ENCODE data around the gene STAG2.

The STAG2 gene

DNA sequence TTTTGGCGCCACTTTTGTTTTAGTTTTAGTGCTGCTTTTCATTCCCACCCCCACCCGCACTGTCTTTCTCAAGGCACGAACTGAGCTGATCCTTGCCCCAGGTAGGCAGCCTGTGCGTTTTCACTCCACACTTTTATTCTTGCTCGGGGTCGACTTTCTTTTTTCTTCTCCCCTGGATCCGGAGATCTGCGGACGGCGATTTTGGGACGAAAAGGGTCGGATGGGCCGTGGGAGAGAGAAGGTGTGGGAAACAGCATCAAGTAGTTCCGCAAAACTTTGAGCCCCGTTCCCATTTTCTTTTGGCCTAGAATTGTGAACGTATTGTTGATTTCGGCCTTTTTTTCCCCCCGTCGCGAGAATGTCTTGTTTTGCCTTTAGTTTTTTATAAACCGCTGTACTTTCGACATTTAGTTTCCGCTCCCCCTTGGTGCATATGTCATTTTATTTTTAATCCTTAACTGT lies 531 bp downstream of the STAG2 start:
- Histone ChIP-seq H3K27me3 (ENCODE audit: insufficient read depth, low read length, poor library complexity, severe bottlenecking) (no peaks in the 10 kb centered on the region), H3K4me3 (ENCODE audit: low read length, poor library complexity, severe bottlenecking) (peak overlapping the region; percentile 98), H3F3A (ENCODE audit: low read depth) (0 out of 2 replicates have a peak, but pooled peaks cover 6% of the 10 kb centered on the region), H3K9me3 (ENCODE audit: insufficient read depth, low read depth, low read length) (no peaks in the 10 kb centered on the region), H2AFZ (ENCODE audit: low read length) (no peak overlapping the region), H3K36me3 (ENCODE audit: insufficient read depth, low read length) (no peaks in the 10 kb centered on the region), H3K4me1 (ENCODE audit: insufficient read depth, low read length, poor library complexity, severe bottlenecking) (peaks cover 3% of the 10 kb centered on the region), H3K9ac (ENCODE audit: low read depth, low read length, poor library complexity, severe bottlenecking) (peak overlapping the region; percentile 99), H4K20me1 (ENCODE audit: insufficient read depth, low read length, poor library complexity, severe bottlenecking) (peaks cover 29% of the 10 kb centered on the region), H3K79me2 (ENCODE audit: insufficient read depth, low read length) (peaks cover 76% of the 10 kb centered on the region), H3K9me2 (replicated peaks; ENCODE audit: low read depth, low read length) (no peaks in the 10 kb centered on the region), H3K4me2 (ENCODE audit: low read depth, low read length, poor library complexity, severe bottlenecking) (peak overlapping the region; percentile 71)
- TF ChIP-seq, protein P1, sequence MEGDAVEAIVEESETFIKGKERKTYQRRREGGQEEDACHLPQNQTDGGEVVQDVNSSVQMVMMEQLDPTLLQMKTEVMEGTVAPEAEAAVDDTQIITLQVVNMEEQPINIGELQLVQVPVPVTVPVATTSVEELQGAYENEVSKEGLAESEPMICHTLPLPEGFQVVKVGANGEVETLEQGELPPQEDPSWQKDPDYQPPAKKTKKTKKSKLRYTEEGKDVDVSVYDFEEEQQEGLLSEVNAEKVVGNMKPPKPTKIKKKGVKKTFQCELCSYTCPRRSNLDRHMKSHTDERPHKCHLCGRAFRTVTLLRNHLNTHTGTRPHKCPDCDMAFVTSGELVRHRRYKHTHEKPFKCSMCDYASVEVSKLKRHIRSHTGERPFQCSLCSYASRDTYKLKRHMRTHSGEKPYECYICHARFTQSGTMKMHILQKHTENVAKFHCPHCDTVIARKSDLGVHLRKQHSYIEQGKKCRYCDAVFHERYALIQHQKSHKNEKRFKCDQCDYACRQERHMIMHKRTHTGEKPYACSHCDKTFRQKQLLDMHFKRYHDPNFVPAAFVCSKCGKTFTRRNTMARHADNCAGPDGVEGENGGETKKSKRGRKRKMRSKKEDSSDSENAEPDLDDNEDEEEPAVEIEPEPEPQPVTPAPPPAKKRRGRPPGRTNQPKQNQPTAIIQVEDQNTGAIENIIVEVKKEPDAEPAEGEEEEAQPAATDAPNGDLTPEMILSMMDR (conservative IDR thresholded peaks at IDR 0.05; ENCODE audit: low read length): no peak
- no peak for TF ChIP-seq EZH2phosphoT487 (IDR thresholded peaks at IDR 0.05; ENCODE audit: borderline replicate concordance)

DNA sequence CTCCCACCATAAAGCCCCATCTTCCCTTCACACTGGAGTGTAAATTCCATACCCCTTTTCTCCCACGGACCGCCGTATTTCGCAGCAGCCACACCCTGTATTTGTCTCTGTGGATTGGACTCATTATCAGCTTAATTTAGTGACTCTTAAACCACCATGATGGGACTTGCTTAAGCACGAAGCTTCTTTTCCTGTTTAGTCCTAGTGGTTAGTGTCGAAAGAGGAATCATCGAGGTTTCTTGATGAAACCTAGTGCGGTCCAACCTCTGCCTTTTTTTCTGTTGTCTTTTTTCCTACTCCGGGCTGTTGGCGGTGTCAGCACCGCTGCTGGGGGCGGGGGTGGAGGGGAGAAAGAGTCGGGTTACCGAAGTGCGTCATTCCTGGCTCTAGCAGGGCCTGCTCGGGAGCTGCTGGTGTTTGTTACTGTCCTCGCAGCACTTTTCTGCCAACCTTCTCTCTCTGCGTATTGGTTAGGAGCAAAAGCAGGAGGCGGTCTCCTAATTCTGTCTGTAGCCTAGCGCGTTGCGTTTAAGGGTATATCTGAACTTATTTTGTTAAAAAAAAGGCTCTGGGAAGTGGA lies 1.4 kb downstream of the STAG2 start:
- no peaks in the 10 kb centered on the region for H3K9me2 ChIP-seq (replicated peaks; ENCODE audit: low read depth, low read length)
- H3K4me1 ChIP-seq (ENCODE audit: insufficient read depth, low read length, poor library complexity, severe bottlenecking): peaks cover 3% of the 10 kb centered on the region
- peak overlapping the region; percentile 98 for H3K4me3 ChIP-seq (ENCODE audit: low read length, poor library complexity, severe bottlenecking)
- no peaks in the 10 kb centered on the region for H3K27me3 ChIP-seq (ENCODE audit: insufficient read depth, low read length, poor library complexity, severe bottlenecking)
- H3K9ac ChIP-seq (ENCODE audit: low read depth, low read length, poor library complexity, severe bottlenecking): peak overlapping the region; percentile 99
- H3K79me2 ChIP-seq (ENCODE audit: insufficient read depth, low read length): peaks cover 85% of the 10 kb centered on the region
- TF ChIP-seq, protein P1 (conservative IDR thresholded peaks at IDR 0.05; ENCODE audit: low read length): no peak
- no peak for TF ChIP-seq EZH2phosphoT487 (IDR thresholded peaks at IDR 0.05; ENCODE audit: borderline replicate concordance)
- 0 out of 2 replicates have a peak, but pooled peaks cover 6% of the 10 kb centered on the region for H3F3A ChIP-seq (ENCODE audit: low read depth)
- H3K9me3 ChIP-seq (ENCODE audit: insufficient read depth, low read depth, low read length): no peaks in the 10 kb centered on the region
- peak overlapping the region; percentile 88 for H3K4me2 ChIP-seq (ENCODE audit: low read depth, low read length, poor library complexity, severe bottlenecking)
- H4K20me1 ChIP-seq (ENCODE audit: insufficient read depth, low read length, poor library complexity, severe bottlenecking): peaks cover 29% of the 10 kb centered on the region
- H2AFZ ChIP-seq (ENCODE audit: low read length): no peak overlapping the region
- no peaks in the 10 kb centered on the region for H3K36me3 ChIP-seq (ENCODE audit: insufficient read depth, low read length)

DNA sequence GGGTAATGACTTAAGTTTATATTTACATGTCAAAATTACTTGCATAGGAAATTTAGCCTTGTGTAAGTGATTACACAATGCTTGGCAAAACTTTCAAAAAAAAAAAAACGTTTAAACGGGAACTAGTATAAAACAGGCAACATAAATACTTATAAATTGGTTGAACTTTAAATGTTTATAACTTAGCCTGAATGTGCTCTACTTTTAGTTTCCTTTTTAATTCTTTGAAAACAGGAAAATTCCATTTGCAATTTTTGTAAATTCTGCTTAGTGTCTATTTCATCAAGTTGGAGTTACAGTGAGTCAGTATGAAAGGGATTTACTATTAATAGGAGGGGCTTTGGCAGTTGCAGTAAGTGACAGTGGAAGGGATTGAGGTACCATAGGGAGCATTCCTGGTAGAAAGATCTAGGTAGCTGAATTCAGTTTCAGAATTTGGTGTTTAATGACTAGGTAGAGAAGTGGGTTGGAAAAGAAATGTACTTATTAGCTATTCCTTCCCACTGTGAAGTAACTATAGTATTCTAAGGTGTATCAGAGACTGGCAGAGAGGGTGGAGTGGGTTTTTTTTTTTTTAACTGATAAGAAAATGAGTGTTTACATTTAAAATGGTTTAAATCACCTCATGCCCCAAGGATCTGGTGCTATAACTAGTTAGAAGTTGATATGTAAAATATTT lies 2.8 kb downstream of the STAG2 start:
- H4K20me1 ChIP-seq (ENCODE audit: insufficient read depth, low read length, poor library complexity, severe bottlenecking): peaks cover 42% of the 10 kb centered on the region
- H3K4me1 ChIP-seq (ENCODE audit: insufficient read depth, low read length, poor library complexity, severe bottlenecking): peaks cover 9% of the 10 kb centered on the region
- H3K27me3 ChIP-seq (ENCODE audit: insufficient read depth, low read length, poor library complexity, severe bottlenecking): no peaks in the 10 kb centered on the region
- H3K9me2 ChIP-seq (replicated peaks; ENCODE audit: low read depth, low read length): no peaks in the 10 kb centered on the region
- no peaks in the 10 kb centered on the region for H3K9me3 ChIP-seq (ENCODE audit: insufficient read depth, low read depth, low read length)
- H3K36me3 ChIP-seq (ENCODE audit: insufficient read depth, low read length): no peaks in the 10 kb centered on the region
- TF ChIP-seq, protein P1 (conservative IDR thresholded peaks at IDR 0.05; ENCODE audit: low read length): no peak
- TF ChIP-seq EZH2phosphoT487 (IDR thresholded peaks at IDR 0.05; ENCODE audit: borderline replicate concordance): no peak
- H3K9ac ChIP-seq (ENCODE audit: low read depth, low read length, poor library complexity, severe bottlenecking): peak overlapping the region; percentile 99
- H2AFZ ChIP-seq (ENCODE audit: low read length): no peak overlapping the region
- peak overlapping the region; percentile 88 for H3K4me2 ChIP-seq (ENCODE audit: low read depth, low read length, poor library complexity, severe bottlenecking)
- H3F3A ChIP-seq (ENCODE audit: low read depth): 0 out of 2 replicates have a peak, but pooled peaks cover 6% of the 10 kb centered on the region
- peaks cover 94% of the 10 kb centered on the region for H3K79me2 ChIP-seq (ENCODE audit: insufficient read depth, low read length)
- peak overlapping the region; percentile 98 for H3K4me3 ChIP-seq (ENCODE audit: low read length, poor library complexity, severe bottlenecking)
